HG03439 (cell line): ENCODE data around the gene ZC3H7B.

Source experiments
- ATAC-seq: cut with Tn5 transposase; IDR thresholded peaks from one replicate; pipeline ENCODE4 v1.9.1; 2021; ENCODE audit warnings: mild to moderate bottlenecking, moderate library complexity; ENCODE audit not compliant: unreplicated experiment

ZC3H7B gene

DNA sequence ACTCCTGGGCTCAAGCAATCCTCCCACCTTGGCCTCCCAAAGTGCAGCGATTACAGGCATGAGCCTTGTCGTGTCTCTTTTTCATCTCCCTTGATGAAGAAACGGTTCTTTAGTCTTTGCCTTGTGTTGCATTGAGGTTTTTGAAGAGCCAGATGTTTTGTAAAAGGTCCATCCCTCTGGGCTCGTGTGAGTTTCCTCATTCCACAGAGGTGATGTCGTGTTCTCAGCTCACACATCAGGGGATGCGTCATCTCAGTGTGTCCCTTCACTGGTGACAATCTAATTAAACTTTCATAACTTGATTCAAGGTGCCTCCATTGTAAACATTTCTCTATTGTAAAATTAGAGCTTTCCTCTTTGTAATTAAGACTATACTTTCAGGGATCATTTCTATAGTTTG lies 50.7 kb downstream of the ZC3H7B start:
- ATAC-seq, result no peak

DNA sequence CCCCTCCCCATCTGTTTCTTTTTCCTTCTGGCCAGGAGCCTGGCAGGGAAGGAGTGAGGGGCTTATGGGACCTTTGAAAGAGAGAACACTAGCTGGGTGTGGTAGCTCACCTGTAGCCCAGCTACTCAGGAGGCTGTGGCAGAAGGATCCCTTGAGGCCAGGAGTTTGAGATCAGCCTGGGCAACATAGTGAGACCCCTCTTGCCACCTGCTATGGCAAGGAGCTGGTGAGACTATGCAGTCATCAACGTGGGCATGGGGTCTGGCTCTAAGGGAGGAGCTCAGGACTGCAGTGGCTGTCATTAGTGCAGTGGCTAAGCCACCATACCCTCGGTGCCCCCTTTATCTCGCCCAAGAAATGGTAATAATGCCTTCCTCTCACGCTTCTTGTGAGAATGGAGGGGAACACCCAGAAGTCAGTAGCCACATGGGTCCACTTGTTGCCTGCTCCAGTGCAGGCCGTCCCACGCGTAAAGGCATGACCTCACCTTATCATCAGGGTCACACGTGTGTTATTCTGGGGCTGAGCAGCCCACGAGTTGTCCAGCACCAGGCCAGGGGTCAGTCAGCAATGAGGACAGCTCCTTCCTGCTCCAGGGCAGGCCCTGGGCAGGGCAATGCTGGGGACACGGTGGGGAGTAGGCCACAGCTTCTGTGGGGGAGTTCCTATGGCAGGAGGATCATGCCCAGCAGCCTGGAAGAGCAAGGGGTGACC lies 52.7 kb downstream of the ZC3H7B start:
- no peak for ATAC-seq

DNA sequence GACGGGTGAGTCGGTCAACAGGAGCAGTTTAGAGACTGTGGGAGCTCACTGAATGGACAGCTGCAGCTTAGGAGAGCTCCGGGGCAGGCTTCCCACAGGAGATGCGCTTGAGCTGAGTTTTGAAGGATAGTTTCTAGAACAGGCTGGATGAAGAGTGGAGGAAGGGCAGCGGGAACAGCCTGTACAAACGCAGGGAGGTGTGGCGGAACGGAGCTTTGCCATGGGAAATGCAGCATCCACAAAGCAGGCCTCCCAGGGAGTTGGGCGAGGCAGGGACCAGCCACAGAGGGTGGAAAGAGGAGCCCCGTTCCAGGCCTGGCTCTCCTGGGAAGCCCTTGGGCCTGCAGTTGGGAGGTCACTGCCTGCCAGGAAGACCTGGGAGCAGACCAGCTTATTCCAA lies 53.7 kb downstream of the ZC3H7B start:
- no peak for ATAC-seq

DNA sequence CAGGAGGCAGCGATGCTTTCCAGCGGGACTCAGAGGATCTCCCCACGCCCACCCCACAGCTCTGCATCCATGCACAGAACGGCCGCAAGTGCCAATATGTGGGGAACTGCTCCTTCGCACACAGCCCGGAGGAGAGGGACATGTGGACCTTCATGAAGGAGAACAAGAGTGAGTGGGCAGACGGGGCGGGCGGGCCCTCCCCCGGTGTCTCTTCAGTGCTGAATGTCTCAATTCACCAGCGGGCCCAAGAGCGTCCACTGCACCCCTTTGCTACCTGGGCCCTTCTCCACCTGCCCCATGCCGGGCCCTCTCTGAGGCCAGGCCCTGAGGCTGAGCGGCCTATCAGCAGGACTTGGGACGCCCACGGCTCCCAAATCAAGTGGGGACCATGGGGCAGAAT lies 54.6 kb downstream of the ZC3H7B start:
- no peak for ATAC-seq

DNA sequence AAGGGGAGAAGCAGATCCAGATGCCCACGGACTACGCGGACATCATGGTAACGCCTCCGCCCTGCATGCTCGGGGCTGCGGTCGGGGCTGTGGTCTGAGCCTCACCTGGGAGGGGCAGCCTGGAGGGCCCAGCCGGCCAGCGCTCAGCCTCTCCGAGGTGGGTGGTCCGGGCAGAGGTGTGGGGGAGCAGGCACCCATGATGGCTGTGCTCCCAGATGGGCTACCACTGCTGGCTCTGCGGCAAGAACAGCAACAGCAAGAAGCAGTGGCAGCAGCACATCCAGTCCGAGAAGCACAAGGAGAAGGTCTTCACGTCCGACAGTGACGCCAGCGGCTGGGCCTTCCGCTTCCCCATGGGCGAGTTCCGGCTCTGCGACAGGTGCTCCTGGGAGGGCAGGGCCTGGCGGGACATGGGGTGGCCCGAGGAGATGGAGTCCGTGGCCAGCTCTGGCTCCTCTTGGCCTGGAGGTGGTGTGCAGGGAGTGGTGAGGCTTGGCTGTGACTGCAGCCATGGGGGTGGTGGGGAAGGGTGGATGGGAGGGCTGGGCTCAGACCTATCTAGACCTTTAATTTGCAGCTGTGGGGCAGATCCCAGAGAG lies 55.2 kb downstream of the ZC3H7B start:
- ATAC-seq, result no peak

DNA sequence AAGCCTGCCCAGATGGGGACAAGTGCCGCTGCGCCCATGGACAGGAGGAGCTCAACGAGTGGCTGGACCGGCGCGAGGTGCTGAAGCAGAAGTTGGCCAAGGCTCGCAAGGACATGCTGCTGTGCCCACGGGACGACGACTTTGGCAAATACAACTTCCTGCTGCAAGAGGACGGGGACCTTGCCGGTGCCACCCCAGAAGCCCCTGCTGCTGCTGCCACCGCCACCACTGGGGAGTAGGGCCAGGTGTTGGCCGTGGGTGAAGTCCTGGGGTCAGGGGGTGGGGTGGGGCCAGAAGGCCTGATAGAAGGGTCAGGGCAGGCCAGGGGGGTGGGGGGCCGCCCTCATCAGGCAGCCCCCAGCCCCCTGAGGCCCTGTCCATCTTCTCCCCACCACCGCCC lies 55.9 kb downstream of the ZC3H7B start:
- ATAC-seq, result no peak

DNA sequence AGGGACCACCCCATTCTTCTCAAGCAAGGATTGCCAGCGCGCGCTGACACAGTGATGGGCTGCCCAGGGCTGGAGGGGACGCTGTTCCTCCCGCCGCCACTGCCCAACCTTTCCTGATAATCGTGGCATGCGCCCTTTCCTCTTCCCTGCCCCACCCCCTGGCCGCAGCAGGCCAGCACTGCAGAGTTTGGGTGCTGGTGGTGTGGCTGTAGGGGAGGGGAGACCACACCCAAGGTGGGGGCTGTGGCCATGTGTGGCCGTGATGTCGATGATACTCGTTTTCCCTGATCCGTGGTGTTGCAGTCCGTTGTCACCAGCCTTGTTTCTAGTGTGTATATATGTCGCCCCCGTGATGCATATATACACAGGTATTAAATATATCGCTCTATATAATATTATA lies 57.6 kb downstream of the ZC3H7B start:
- no peak for ATAC-seq

DNA sequence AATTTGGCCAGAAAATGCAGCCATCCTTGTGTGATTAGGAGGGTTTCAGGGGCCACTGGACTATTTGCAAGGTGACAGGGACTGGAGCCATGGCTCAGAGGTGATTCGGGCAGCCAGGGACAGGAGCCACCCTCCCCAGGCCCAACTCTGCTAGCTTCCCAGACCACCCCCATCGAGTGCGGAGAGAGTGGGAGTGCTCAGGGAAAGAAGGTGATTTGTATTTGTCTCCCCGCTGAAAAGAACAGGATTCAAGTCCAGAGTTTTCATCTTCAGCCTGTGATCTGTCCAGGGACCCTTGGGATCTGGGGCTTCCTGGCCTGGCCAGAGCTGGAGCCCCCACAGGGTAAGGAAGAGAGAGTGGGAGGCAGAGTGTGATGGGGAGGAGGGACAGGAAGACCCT lies 58.1 kb downstream of the ZC3H7B start:
- no peak for ATAC-seq

DNA sequence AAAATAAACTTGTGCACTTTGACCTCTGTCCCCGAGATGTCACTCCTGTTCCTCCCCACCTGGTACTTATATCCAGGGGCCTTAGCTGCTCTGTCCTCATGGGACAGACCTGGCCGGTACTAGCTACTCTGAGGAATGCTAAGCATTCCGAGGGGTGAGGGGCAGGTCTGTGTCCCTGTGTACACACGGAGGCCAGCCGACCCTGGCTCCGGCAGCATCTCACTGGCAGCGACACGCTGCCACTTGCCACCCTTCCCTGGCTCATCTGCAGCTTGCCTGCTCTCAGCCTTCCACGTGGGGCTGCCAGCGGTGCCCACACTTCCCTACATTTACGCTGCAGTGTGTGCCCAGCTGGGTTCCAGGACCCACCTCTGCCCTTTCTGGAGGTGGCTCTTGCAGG lies 58.8 kb downstream of the ZC3H7B start:
- ATAC-seq, result no peak

DNA sequence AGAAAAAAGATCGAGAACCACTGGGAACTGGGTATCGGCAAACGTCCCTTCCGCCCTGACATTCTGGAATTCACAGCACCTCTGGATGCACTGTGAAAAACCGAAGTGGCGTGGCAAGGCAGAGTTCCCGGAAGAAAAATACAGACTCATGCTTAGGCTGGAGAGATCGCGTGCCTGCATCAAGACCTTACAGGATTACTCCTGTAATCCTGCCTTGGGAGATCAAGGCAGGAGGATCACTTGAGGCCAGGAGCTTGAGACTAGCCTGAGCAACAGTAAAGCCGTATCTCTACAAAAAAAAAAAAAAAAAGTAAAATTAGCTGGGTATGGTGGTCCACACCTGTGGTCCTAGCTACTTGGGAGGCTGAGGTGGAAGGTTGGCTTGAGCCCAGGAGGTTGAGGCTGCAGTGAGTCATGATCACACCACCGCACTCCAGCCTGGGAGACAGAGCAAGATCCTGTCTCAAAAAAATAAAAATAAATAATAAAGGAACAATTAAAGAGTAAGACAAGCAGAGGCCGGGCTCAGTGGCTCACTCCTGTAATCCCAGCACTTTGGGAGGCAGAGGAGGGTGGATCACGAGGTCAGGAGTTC lies 60.5 kb downstream of the ZC3H7B start:
- no peak for ATAC-seq

DNA sequence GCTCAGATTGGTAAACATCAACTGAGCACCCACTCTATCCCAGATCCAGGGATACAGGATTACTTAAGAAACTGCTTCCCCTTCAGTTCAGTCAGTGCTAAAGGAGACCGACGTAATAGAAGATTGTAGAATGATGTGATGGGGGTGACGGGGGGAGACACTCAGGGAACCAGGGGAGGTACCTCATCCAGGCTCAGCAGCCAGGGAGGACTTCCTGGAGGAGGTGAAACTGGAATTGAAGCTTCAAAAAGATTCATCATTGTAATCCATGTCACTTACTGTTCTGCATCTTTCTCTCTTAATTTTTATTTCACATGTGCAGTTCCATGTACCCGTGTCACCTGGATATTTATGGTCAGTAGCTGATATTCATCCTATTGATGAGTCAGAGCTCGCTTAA lies 61.3 kb downstream of the ZC3H7B start:
- ATAC-seq, result no peak

DNA sequence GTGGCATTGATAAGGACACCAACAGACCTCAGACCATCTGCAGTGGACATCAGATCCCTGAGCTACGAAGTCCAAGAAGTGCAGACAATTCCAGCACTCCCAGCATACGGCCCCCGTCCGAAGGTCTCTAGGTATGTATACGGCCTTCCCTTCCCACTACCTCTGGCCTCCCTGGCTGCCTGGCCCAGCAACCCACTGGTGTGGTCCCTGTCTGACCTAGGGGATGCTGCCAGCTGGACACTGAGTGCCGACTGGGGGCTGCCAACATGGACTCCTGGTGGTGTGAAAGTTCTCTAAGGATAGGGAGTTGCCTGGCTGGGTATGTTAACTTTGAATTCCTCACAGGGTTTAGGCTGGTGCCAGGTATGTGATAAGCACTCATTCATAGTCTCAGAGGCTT lies 62.9 kb downstream of the ZC3H7B start:
- no peak for ATAC-seq

DNA sequence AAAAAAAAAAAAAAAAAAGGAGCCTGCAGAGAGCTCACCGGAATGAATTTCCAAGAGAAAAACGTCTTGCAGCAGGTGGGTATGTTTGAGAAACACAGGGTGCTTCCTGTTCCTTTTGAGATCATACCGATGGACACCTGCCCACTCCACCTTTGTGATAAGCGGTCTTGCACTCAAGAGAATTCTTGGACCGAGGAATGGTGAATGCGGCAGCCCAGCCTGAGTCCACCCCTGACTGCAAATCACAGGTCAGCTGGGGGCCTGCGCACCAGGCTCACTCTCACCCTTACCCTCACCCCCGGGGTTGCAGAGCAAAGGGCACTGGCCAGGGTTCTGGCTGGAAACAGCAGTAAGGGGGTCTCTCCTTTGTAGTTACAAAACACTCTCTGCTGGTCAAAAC lies 63.6 kb downstream of the ZC3H7B start:
- no peak for ATAC-seq

DNA sequence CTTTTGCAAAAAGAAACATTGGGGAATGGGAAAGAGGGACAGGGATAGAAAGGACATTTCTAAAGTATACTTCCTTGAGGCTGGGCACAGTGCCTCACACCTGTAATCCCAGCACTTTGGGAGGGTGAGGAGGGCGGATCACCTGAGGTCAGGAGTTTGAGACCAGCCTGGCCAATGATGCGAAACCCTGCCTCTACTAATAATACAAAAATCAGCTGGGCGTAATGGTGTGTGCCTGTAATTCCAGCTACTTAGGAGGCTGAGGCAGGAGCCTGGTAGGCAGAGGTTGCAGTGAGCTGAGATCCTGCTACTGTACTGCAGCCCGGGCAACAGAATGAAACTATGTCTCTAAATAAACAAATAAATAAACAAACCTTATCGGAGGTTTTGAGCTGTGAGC lies 64.1 kb downstream of the ZC3H7B start:
- no peak for ATAC-seq

DNA sequence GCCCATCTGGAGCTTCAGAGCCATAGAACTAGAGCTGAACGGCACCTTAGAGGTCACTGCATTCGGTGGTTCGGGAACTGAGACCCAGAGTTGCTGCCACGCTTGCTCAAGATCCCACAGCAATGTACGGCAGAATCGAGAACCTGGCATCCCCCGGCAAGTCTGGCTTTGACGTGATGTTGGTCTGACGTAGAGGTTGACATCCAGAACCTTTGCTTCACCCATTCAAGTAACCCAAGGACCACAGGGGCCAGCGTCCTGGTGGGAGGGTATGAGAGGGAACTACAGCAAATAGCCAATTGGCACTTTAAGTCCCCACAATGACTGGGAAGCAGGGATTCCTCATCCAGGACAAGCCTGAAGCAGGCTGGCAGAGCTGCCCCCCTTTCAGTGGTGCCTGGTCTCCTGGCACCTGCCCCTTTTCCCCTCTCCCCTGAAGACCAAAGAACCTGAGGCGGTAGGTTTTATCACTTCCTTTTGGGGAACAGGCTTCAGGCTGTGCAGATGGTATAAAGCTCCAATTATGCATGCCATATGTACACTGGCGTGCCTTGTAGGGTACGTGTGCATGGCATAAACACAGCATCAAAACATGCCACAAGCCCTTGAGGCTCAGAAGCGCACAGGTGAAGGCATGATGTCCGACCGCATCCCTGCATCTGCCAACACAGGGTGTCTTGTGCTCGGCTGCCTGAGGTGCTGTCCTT lies 65.2 kb downstream of the ZC3H7B start:
- ATAC-seq, result no peak

DNA sequence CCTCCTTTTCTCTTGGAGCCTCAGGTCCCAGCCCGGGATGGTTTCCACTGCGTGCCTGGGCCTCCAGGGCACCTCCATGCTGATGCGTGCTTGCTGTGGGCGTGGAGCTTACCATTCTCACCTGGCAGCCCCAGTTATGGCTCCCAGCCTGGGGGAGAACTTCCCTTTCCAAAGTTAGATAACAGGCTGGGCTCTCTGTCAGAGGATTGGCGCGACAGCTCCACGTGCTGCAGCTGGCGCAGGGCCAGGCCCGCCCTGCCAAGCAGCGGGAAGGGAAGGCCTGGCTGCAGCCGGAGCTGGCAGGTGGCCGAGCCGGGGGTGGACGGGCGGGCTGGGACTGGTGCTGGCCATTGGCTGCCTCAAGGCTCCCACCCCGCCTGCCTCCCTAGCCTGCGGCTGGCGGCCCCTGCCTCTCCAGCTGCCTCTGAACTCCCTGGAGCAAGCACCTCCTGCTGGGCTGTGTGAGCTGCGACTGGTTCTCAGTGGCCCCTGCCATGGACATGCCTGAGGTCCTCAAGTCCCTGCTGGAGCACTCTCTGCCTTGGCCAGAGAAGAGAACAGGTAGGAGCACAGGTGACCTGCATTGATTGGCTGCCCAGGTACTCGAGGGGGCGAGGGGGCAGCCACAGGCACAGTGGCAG lies 65.8 kb downstream of the ZC3H7B start:
- no peak for ATAC-seq

DNA sequence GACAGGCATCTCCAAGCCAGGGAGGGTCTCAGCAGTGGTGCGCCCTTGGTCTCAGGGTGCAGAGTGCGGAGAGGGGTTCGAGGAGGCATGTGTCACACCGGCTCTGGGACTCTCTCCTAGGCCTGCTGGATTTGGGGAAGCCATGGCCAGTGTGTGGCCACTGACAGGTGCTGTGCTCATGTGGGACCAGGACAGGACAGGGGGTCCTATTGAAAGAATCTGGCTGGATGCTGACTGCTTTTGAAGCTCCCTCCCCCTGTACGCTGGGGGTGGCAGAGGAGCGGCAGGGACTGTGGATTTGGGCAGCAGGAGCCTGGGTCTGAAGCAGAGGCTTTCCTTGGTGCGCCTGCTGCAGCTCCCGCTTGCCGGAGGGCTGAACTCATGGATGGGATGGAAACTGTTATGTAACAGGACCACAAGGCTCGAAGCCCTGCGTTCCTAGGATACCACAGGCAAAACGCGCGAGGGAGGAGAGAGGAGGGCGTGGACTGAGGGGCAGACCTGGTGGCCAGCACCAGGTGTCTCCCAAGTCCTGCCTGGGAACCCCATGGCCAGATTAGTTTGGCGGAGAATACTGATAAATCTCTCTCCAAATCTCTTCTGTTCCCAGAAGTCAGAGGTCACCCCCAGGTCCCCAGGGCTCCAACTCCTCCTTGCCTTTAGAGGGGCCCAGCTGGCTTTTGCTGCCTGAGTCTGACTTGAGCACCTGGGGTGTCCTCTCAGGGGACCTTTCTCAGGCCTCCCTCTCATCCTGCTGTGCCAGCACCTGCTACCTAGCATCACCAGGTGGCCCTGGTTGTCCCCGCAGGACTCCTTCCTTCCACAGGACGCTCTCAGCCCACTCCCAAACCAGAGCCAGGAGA lies 66.6 kb downstream of the ZC3H7B start:
- ATAC-seq, result no peak

DNA sequence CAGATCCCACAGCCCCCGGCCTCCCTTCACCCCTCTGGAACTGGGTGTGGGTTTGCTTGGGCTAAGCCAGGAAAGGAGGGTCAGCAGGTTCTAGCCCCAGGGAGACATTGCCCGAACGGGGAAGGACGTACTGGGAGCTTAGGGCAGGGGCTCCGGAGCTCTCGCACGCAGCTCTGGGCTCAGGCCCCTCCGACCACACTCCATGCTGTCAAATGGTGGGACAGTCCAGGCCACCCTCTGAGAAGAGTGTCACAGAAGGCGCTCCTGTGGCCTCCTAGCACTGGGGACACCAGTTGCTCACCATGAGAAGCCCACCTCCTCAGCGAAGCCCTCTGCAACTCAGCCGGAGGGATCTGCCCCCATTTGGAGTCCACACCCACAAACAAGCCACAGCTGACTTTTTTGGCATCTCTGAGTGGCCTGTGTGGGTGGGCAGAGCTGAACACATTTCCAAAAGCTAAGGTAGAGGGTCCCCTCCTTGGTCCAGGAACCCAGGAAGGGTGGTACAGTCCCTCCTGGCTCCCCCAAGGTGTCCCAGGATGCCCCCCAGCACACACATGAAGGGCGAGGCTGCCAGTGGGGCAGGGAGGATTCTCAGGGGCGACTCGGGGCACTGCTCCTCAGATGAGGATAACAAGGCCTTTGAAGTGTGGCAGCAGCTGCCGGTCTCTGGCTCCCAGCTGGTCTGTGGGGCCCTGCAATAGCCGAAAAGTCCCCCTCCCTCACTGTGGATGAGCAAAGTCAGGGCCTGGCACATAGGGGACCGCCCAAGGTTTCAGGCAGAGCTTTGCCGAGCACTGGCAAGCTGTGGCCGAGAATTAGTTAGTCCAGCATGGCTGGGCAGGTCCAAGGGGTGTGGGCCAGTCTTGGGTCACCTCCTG lies 67.5 kb downstream of the ZC3H7B start:
- no peak for ATAC-seq

DNA sequence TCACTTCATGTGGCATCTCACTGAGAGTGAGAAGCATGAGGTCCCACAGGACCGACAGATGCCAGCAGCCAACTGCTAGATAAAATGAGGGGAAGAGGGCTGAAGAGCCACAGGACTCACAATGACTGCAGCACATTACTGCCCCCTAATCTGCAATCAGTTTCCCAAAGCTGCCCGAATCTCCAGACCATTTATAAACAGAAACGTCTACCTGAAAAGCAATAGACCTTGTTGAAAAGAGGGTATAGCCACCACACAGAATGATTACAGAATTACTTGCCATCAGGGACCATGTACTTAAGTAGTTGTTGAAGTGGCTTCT lies 68.1 kb downstream of the ZC3H7B start:
- ATAC-seq, result no peak

DNA sequence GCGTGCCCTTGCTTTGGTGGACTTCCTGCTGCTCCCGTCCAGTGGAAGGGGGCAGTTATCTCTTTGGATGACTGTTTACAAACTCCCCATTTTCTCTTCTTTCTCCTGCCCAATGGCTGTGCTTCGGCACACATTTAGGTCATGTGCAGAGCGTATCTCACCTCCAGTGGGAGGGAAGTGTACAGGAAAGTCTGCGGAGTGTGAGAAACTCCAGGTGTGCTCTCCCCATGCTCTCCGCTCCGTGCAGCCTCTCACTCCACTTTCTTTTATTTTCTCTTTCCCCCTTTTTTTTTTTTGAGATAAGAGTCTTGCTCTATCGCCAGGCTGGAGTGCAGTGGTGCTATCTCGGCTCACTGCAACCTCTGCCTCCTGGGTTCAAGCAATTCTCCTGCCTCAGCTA lies 68.5 kb downstream of the ZC3H7B start:
- ATAC-seq, result no peak
